B cell (primary cell): Measurements from ENCODE around the gene DENND6A.

ENCODE experiments used
- EZH2 ChIP-seq: IDR thresholded peaks from 2 replicates; pipeline ENCODE4 v1.6.1; 2012; ENCODE audit warnings: borderline replicate concordance, low read depth, mild to moderate bottlenecking, moderate library complexity, low read length; ENCODE audit not compliant: insufficient read depth, poor library complexity, severe bottlenecking
- TF ChIP-seq, protein P1 (sequence below): fragments of 200-600 bp; IDR thresholded peaks from one replicate; pipeline ENCODE4 v1.8.0; 2022; ENCODE audit warnings: antibody characterized with exemption, mild to moderate bottlenecking

GRCh38 chr3:57691411-57692132 lies 1.3 kb downstream of the DENND6A start:
- TF ChIP-seq, protein P1, sequence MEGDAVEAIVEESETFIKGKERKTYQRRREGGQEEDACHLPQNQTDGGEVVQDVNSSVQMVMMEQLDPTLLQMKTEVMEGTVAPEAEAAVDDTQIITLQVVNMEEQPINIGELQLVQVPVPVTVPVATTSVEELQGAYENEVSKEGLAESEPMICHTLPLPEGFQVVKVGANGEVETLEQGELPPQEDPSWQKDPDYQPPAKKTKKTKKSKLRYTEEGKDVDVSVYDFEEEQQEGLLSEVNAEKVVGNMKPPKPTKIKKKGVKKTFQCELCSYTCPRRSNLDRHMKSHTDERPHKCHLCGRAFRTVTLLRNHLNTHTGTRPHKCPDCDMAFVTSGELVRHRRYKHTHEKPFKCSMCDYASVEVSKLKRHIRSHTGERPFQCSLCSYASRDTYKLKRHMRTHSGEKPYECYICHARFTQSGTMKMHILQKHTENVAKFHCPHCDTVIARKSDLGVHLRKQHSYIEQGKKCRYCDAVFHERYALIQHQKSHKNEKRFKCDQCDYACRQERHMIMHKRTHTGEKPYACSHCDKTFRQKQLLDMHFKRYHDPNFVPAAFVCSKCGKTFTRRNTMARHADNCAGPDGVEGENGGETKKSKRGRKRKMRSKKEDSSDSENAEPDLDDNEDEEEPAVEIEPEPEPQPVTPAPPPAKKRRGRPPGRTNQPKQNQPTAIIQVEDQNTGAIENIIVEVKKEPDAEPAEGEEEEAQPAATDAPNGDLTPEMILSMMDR = no peak
- TF ChIP-seq EZH2 = no peak
